Measurements from ENCODE around the gene TUT7.

Gene TUT7

DNA sequence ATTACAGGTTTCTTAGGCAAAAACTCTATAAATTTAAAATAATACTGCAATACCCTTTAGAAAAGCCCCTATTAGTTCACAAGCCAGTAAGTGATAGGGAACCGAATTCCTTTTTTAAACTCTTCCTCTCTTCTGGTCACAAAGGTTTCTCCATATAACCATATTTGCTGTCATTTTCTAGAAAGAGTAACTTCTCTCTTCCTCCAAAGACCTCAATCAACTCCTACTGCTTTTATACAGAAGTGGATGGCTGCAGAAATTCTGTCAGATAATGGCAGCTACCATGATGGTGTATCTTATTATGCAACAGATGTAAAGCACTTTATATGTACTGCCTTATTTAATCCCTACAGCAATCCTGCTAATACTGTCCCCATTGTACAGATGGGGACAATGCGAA lies 6.2 kb downstream of the TUT7 start:
- no peak overlapping the region for H3K27ac ChIP-seq (ENCODE audit: extremely low read depth, low read depth, low read length)
- CTCF ChIA-PET, result interaction anchor here (0.5 to 0.6 kb wide), 2 partner anchors 12 to 1128 kb away, joined by 3 read pairs; no protein-coding TSS in a partner anchor
- peaks cover 6 to 26% of the 10 kb centered on the region in 2 experiments for H3K36me3 ChIP-seq (ENCODE audit: control insufficient read depth in 2 of 2, insufficient read depth in 1 of 2, low read length in 2 of 2)
- H3K4me3 ChIP-seq (ENCODE audit: low read depth, low read length), result no peak overlapping the region
- POLR2A ChIA-PET, result no interaction called here
- no peaks in the 10 kb centered on the region for H3K9me3 ChIP-seq (ENCODE audit: control insufficient read depth, insufficient read depth, low read depth, low read length)
- 0 out of 2 replicates have a peak, but pooled peaks have one; percentile 22 for TF ChIP-seq ZNF664 (tag by site-specific recombination; IDR thresholded peaks at IDR 0.05)
- no peak for TF ChIP-seq ZBTB21 (tag by site-specific recombination; IDR thresholded peaks at IDR 0.05)
- H3K4me1 ChIP-seq (ENCODE audit: control insufficient read depth, insufficient read depth, low read length), result peaks cover 6% of the 10 kb centered on the region

- TF ChIP-seq OVOL3 (tag by site-specific recombination; IDR thresholded peaks at IDR 0.05), result no peak
- TF ChIP-seq ZNF677 (tag by site-specific recombination; IDR thresholded peaks at IDR 0.05), result no peak
- no peak for TF ChIP-seq ZNF561 (tag by site-specific recombination; IDR thresholded peaks at IDR 0.05; ENCODE audit: borderline replicate concordance)
- no peak for TF ChIP-seq ZNF394 (tag by site-specific recombination; IDR thresholded peaks at IDR 0.05; ENCODE audit: borderline replicate concordance)
- no peak for TF ChIP-seq ZNF624 (tag by site-specific recombination; IDR thresholded peaks at IDR 0.05)
- TF ChIP-seq ZNF19 (tag by site-specific recombination; IDR thresholded peaks at IDR 0.05; ENCODE audit: low read depth), result no peak
- no peak for TF ChIP-seq ZNF132 (tag by site-specific recombination; IDR thresholded peaks at IDR 0.05; ENCODE audit: borderline replicate concordance)
- CTCF ChIA-PET, result interaction anchor here (0.6 to 0.7 kb wide), 2 partner anchors 58 to 260 kb away, joined by 3 to 5 read pairs; no protein-coding TSS in a partner anchor
- POLR2A ChIA-PET, result no interaction called here
- Histone ChIP-seq H3K27ac (ENCODE audit: extremely low read depth, low read depth, low read length) (no peak overlapping the region), H3K36me3 (ENCODE audit: control insufficient read depth in 2 of 2, insufficient read depth in 1 of 2, low read length in 2 of 2) (peaks cover 16 to 45% of the 10 kb centered on the region in 2 experiments), H3K4me3 (ENCODE audit: low read depth, low read length) (no peak overlapping the region), H3K9me3 (ENCODE audit: control insufficient read depth, insufficient read depth, low read depth, low read length) (no peaks in the 10 kb centered on the region), H3K4me1 (ENCODE audit: control insufficient read depth, insufficient read depth, low read length) (no peaks in the 10 kb centered on the region; the same call in 1 of the 2 replicates)
Observed at GRCh38 chr9:86344818-86345217, 9.4 kb downstream of the TUT7 start.

GRCh38 chr9:86342269-86342668 lies 11.9 kb downstream of the TUT7 start:
- no peak for TF ChIP-seq ZNF280D (tag by site-specific recombination; IDR thresholded peaks at IDR 0.05)
- peak; percentile 69; the same call in 1 of the 2 replicates for TF ChIP-seq ZNF121 (tag by site-specific recombination; IDR thresholded peaks at IDR 0.05)
- TF ChIP-seq PRDM6 (tag by site-specific recombination; IDR thresholded peaks at IDR 0.05), result no peak
- no peak for TF ChIP-seq ZNF747 (tag by site-specific recombination; IDR thresholded peaks at IDR 0.05)
- no peak for TF ChIP-seq PRDM1 (tag by site-specific recombination; IDR thresholded peaks at IDR 0.05)
- H3K27ac ChIP-seq (ENCODE audit: extremely low read depth, low read depth, low read length), result no peak overlapping the region
- POLR2A ChIA-PET, result no interaction called here
- no peak overlapping the region for H3K4me3 ChIP-seq (ENCODE audit: low read depth, low read length)
- H3K36me3 ChIP-seq (ENCODE audit: control insufficient read depth in 2 of 2, insufficient read depth in 1 of 2, low read length in 2 of 2), result peaks cover 18 to 69% of the 10 kb centered on the region in 2 experiments
- no peaks in the 10 kb centered on the region for H3K9me3 ChIP-seq (ENCODE audit: control insufficient read depth, insufficient read depth, low read depth, low read length)
- CTCF ChIA-PET, result interaction anchor here (0.6 to 0.7 kb wide), 2 partner anchors 13 to 72 kb away, joined by 3 to 9 read pairs; no protein-coding TSS in a partner anchor
- H3K4me1 ChIP-seq (ENCODE audit: control insufficient read depth, insufficient read depth, low read length), result no peaks in the 10 kb centered on the region; the same call in 1 of the 2 replicates
